Activated CD4-positive, alpha-beta T cell treated with anti-CD3 and anti-CD28 coated beads for 36 hours (primary cell): Measurements from ENCODE around the gene C10orf71. TPM values are rescaled to one million over a fixed set of nuclear protein-coding genes. Genes with fewer than 3 reads are reported as not detected.

Experiments used
- ATAC-seq: fragments of 200-7000 bp; cut with Tn5 transposase; one replicate; pipeline ENCODE4 v1.10.0; 2021; ENCODE audit warnings: mild to moderate bottlenecking, moderate library complexity
- CTCF ChIA-PET: fragments of 350-600 bp; sonication (Branson Sonifier 250); formaldehyde crosslinking; loops from one replicate; lab custom pipeline; 2021; ENCODE audit warnings: antibody characterized with exemption; lab: Charles Lee
- POLR2A ChIA-PET: fragments of 350-600 bp; sonication (Branson Sonifier 250); formaldehyde crosslinking; loops from one replicate; lab custom pipeline; 2021; ENCODE audit warnings: antibody characterized with exemption, inconsistent platforms; lab: Charles Lee
- DNase-seq: peaks from one replicate; pipeline ENCODE4 v3.0.0-alpha.2; 2020
- H3K27ac Mint-ChIP-seq: one replicate; pipeline ENCODE4 v1.8.0; 2021; ENCODE audit warnings: mixed read lengths
- H3K27me3 Mint-ChIP-seq: one replicate; pipeline ENCODE4 v1.8.0; 2021; ENCODE audit warnings: mixed read lengths
- H3K36me3 Mint-ChIP-seq: one replicate; pipeline ENCODE4 v1.8.0; 2021; ENCODE audit warnings: low read depth, mixed read lengths
- H3K4me1 Mint-ChIP-seq: one replicate; pipeline ENCODE4 v1.8.0; 2021; ENCODE audit warnings: mixed read lengths
- H3K4me3 Mint-ChIP-seq: one replicate; pipeline ENCODE4 v1.8.0; 2021; ENCODE audit warnings: mild to moderate bottlenecking, moderate library complexity, mixed read lengths
- H3K9me3 Mint-ChIP-seq: one replicate; pipeline ENCODE4 v1.8.0; 2021; ENCODE audit warnings: low read depth, mixed read lengths
- intact Hi-C, 2 experiments: fragments of 100-400 bp; cut with DNase I in 1 of 2; cut with micrococcal nuclease in 1 of 2; formaldehyde crosslinking; loops; one replicate each; pipeline versions ENCODE4 v1.14.2 to v1.15.1; 2022 to 2024; cut with DNase I, micrococcal nuclease
- total RNA-seq, 2 experiments: library from RNA; stranded (reverse); gene quantifications; one replicate each; pipeline ENCODE4 v1.2.3, GENCODE V29; 2021

C10orf71 gene
- total RNA-seq, 2 experiments from 2014 or later = not detected

- H3K27me3 Mint-ChIP-seq = peaks cover 6% of the 10 kb centered on the region
- ATAC-seq (no peak), DNase-seq (no peak)
- CTCF ChIA-PET = no interaction called here
- POLR2A ChIA-PET = no interaction called here
- H3K4me3 Mint-ChIP-seq = no peak overlapping the region
- intact Hi-C loops = no loop called here
- no peaks in the 10 kb centered on the region for H3K4me1 Mint-ChIP-seq
- no peaks in the 10 kb centered on the region for H3K36me3 Mint-ChIP-seq
- H3K9me3 Mint-ChIP-seq = peaks cover 13% of the 10 kb centered on the region
- no peak overlapping the region for H3K27ac Mint-ChIP-seq
These were observed 50.4 kb downstream of the C10orf71 start for GRCh38 chr10:49349390-49349789.

GRCh38 chr10:49350138-49350537, 51.2 kb downstream of the C10orf71 start:
- intact Hi-C loops = no loop called here
- Mint-ChIP-seq H3K4me1 (no peaks in the 10 kb centered on the region), H3K4me3 (no peak overlapping the region), H3K36me3 (no peaks in the 10 kb centered on the region), H3K27me3 (peaks cover 6% of the 10 kb centered on the region), H3K9me3 (peaks cover 13% of the 10 kb centered on the region), H3K27ac (no peak overlapping the region)
- ATAC-seq (no peak), DNase-seq (no peak)
- ChIA-PET CTCF (no interaction called here), POLR2A (no interaction called here)

DNA sequence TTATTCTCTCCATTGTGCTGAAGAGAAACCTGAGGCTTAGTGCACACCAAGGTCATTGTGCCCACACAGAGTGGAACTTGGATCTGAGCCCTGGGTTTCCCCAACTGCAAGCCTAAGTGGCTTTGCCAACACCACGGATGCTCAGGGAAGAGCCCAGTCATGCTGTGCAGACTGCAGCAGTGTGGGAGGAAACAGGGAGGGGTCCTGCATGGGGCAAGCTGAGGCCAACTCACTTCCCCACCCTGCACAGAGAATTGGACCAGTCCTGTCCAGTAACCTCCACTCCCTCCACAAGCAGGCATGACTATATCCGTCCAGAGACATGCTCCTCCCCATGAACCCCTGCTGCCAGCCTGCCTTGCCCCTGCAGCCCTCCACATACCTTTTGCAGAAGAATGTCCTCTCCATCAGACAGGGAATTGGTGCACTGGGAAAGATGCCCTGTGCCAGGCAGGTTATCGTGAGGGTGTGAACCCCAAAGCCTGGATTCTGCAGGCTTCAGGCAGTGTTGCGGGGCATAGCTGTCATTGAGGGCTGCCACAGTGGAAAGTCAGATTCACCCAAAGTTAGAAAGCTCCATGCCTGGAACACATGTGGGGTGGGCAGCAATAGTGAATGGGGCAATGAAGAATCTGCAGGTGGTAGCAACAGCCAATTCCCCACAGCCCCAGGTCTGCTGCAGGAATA, 52.0 kb downstream of the C10orf71 start:
- no peak for ATAC-seq
- POLR2A ChIA-PET = no interaction called here
- intact Hi-C loops = no loop called here
- no peak overlapping the region for H3K27ac Mint-ChIP-seq
- no peak for DNase-seq
- no peak overlapping the region for H3K4me3 Mint-ChIP-seq
- H3K27me3 Mint-ChIP-seq = peaks cover 4% of the 10 kb centered on the region
- no peaks in the 10 kb centered on the region for H3K4me1 Mint-ChIP-seq
- peaks cover 13% of the 10 kb centered on the region for H3K9me3 Mint-ChIP-seq
- no peaks in the 10 kb centered on the region for H3K36me3 Mint-ChIP-seq
- CTCF ChIA-PET = no interaction called here

DNA sequence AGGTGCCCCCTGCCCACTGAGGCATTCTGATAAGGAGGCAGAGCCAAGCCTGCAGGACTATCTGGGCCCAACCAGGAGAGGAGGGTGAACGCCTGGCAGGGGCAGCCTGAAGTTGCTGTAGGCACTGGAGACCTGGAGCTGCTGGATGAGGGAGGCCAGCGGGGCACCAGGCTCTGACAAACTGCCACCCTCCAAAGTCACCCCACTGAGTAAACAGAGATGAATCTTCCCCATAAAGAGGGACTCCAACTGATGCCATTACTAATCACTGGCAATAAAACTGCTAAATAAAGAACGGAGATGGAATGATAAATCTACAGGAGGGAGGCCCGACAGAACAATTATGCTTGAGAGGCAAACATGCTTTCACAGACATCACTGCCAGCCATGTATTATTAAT, 52.7 kb downstream of the C10orf71 start:
- intact Hi-C loops = no loop called here
- Mint-ChIP-seq H3K36me3 (no peaks in the 10 kb centered on the region), H3K27ac (no peak overlapping the region), H3K4me3 (no peak overlapping the region), H3K4me1 (no peaks in the 10 kb centered on the region), H3K9me3 (peaks cover 13% of the 10 kb centered on the region), H3K27me3 (peaks cover 4% of the 10 kb centered on the region)
- POLR2A ChIA-PET = no interaction called here
- CTCF ChIA-PET = no interaction called here
- ATAC-seq (no peak), DNase-seq (no peak)

GRCh38 chr10:49352323-49352722, 53.4 kb downstream of the C10orf71 start:
- no peak for ATAC-seq
- POLR2A ChIA-PET = no interaction called here
- CTCF ChIA-PET = interaction anchor here (0.5 kb wide), 1 partner anchor 84 kb away, joined by 3 read pairs; no protein-coding TSS in a partner anchor
- Mint-ChIP-seq H3K9me3 (peaks cover 13% of the 10 kb centered on the region), H3K4me1 (no peaks in the 10 kb centered on the region), H3K27me3 (peaks cover 4% of the 10 kb centered on the region), H3K27ac (no peak overlapping the region), H3K4me3 (no peak overlapping the region), H3K36me3 (no peaks in the 10 kb centered on the region)
- no peak for DNase-seq
- intact Hi-C loops = no loop called here

DNA sequence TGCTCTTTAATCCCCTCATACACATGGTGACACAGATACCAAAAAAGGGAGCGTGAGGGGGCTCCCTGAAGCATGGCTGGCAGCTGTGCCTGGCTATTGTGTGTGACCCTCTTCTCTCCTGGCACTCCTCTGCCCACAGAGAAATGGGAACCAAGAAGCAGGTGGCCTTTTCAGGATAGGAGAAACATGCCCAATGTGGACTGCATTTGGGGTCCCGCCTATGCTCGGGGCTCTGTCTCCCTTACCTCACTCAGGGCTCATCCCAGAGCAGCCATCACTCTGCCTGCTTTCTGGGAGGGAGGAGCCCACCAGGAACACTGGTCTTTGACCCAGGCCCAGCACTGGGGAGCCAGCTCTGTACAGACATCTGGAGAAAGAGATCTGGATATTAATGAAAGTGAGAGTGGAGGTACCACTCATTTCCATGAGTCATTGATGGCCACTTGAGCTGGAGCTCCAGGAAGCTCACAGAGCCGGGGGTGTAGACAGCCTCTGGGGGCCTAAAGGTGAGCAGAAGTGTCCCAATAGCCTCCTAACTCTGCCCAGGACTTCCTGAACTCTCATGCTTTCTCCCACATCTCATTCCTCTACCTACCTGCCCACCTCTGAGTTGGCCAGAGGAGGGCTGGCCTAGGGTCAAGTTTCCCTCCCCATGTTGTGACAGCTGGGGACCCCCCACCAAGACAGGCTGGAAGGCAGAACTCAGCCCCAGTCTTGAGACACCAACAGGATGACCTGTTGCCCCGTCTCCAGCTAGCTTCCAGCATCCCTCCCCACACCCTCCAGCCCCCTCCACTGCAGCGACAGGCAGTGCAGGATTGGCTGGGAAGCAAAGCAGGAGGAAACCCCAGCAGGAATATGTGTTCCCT, 54.3 kb downstream of the C10orf71 start:
- Mint-ChIP-seq H3K4me3 (no peak overlapping the region), H3K27me3 (peaks cover 4% of the 10 kb centered on the region), H3K27ac (no peak overlapping the region), H3K9me3 (peaks cover 13% of the 10 kb centered on the region), H3K4me1 (no peaks in the 10 kb centered on the region), H3K36me3 (no peaks in the 10 kb centered on the region)
- ChIA-PET POLR2A (no interaction called here), CTCF (interaction anchor here (0.5 kb wide), 1 partner anchor 85 kb away, joined by 3 read pairs; no protein-coding TSS in a partner anchor)
- DNase-seq (no peak), ATAC-seq (no peak)
- intact Hi-C loops = no loop called here

GRCh38 chr10:49353895-49354566, 55.1 kb downstream of the C10orf71 start:
- ATAC-seq (no peak), DNase-seq (no peak)
- Mint-ChIP-seq H3K27me3 (peaks cover 4% of the 10 kb centered on the region), H3K4me3 (no peak overlapping the region), H3K4me1 (no peaks in the 10 kb centered on the region), H3K9me3 (peaks cover 11% of the 10 kb centered on the region), H3K27ac (no peak overlapping the region), H3K36me3 (no peaks in the 10 kb centered on the region)
- ChIA-PET CTCF (no interaction called here), POLR2A (no interaction called here)
- intact Hi-C loops = no loop called here

- ChIA-PET CTCF (no interaction called here), POLR2A (no interaction called here)
- Mint-ChIP-seq H3K9me3 (peaks cover 8% of the 10 kb centered on the region), H3K27me3 (peaks cover 4% of the 10 kb centered on the region), H3K27ac (no peak overlapping the region), H3K4me3 (no peak overlapping the region), H3K36me3 (no peaks in the 10 kb centered on the region), H3K4me1 (no peaks in the 10 kb centered on the region)
- DNase-seq (no peak), ATAC-seq (no peak)
- intact Hi-C loops = no loop called here
These were observed 55.6 kb downstream of the C10orf71 start for GRCh38 chr10:49354593-49354992.

GRCh38 chr10:49355221-49355620, 56.3 kb downstream of the C10orf71 start:
- CTCF ChIA-PET = interaction anchor here (0.6 kb wide), 1 partner anchor 379 kb away, joined by 3 read pairs; no protein-coding TSS in a partner anchor
- intact Hi-C loops = no loop called here
- H3K4me3 Mint-ChIP-seq = no peak overlapping the region
- H3K27me3 Mint-ChIP-seq = peaks cover 3% of the 10 kb centered on the region
- H3K27ac Mint-ChIP-seq = no peak overlapping the region
- POLR2A ChIA-PET = no interaction called here
- peaks cover 2% of the 10 kb centered on the region for H3K9me3 Mint-ChIP-seq
- DNase-seq (no peak), ATAC-seq (no peak)
- H3K4me1 Mint-ChIP-seq = no peaks in the 10 kb centered on the region
- H3K36me3 Mint-ChIP-seq = no peaks in the 10 kb centered on the region

- ATAC-seq (no peak), DNase-seq (no peak)
- H3K9me3 Mint-ChIP-seq = no peaks in the 10 kb centered on the region
- no peak overlapping the region for H3K27ac Mint-ChIP-seq
- ChIA-PET CTCF (no interaction called here), POLR2A (no interaction called here)
- H3K27me3 Mint-ChIP-seq = peaks cover 2% of the 10 kb centered on the region
- no peaks in the 10 kb centered on the region for H3K36me3 Mint-ChIP-seq
- H3K4me3 Mint-ChIP-seq = no peak overlapping the region
- H3K4me1 Mint-ChIP-seq = no peaks in the 10 kb centered on the region
- intact Hi-C loops = no loop called here
These were observed 57.2 kb downstream of the C10orf71 start for GRCh38 chr10:49356181-49356580.

DNA sequence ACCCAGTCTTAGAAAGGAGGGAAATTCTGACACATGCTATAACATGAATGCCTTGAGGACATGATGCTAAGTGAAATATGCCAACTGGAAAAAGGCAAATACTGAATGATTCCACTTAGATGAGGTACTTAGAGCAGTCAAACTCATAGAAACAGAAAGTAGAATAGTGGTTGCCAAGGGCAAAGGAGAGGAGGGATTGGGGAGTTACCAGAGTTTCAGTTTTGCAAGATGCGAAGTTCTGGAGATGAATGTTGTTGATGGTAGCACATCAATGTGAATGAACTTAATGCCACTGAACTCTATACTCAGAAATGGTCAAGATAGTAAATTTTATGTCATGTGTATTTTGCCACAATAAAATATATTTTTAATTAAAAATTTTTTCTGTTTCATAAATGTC, 58.0 kb downstream of the C10orf71 start:
- H3K9me3 Mint-ChIP-seq = no peaks in the 10 kb centered on the region
- ChIA-PET CTCF (no interaction called here), POLR2A (no interaction called here)
- H3K27ac Mint-ChIP-seq = no peak overlapping the region
- no peaks in the 10 kb centered on the region for H3K4me1 Mint-ChIP-seq
- H3K4me3 Mint-ChIP-seq = no peak overlapping the region
- H3K27me3 Mint-ChIP-seq = no peaks in the 10 kb centered on the region
- peak; percentile 63 for ATAC-seq
- DNase-seq = no peak
- intact Hi-C loops = no loop called here
- H3K36me3 Mint-ChIP-seq = no peaks in the 10 kb centered on the region
